Stimulated activated CD4-positive, alpha-beta T cell treated with anti-CD3 and anti-CD28 coated beads, Interleukin-2, amount 100 ng/mL, for 48 hours (primary cell): ENCODE measurements around the gene MPIG6B.
"Not testable (repeated sequence)": the region's sequence is repeated elsewhere in the genome, so short reads cannot be mapped to it uniquely, and the experiment has no call there.

Source experiments
- DNase-seq, 2 donors: peaks; one replicate each; pipeline ENCODE4 v3.0.0-alpha.2; 2020

Gene MPIG6B

DNA sequence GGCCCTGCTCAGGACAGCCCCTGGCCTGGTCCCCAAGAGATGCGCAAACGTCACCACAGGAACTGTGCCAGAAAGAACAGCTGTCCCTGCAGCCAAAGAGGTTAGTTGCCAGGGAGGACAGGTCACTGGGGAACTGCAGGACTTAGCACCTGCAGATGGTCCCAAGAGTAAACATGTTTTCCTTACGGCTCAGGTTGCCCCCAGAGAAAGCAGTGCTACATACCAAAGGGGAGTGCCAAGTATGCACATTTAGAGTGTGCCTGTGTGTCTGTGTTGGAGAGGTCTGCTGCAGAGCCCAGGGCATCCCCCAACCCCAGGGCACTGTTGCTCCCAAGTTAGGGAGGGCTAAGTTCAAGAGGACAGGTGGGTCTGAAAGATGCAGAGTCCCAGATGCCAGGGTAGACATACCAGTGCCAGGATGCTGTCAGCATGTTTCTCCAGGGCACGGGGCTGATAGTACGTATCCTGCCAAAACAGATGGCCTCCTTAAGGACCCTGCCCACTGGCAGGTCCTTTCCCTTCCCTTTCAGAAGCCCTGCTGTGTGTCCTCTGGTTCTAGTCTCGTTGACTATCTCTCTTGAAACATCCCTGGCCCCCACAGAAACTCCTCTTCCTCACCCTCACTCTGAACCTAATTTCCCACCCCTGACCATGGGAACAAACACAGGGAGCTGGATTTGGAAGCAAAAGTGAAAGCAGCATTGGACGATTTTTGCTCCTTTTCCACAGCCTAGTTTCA is 21.3 kb upstream of the MPIG6B start:
- DNase-seq = no peak

DNA sequence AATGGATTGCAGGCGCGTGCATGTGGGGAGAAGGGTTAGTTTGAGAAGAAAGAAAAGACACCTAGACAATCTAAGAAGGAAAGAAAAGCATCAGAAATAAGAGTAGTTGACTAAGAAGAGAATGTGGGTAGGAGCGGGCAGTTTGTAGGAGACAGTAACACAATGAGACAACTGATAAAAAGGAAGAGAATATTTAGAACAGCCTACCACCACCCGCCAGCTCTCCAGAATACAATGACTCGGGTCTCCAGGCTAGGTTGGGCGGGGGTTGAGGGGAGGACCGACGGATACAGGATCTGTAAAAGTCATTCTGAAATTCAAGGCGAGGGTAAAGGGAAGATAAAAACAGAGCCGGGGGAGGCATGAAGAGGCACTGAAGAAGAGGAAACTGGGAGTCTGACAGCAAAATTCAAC is 20.8 kb upstream of the MPIG6B start:
- peak in 1 of 2 donors; percentile 32 for DNase-seq

DNA sequence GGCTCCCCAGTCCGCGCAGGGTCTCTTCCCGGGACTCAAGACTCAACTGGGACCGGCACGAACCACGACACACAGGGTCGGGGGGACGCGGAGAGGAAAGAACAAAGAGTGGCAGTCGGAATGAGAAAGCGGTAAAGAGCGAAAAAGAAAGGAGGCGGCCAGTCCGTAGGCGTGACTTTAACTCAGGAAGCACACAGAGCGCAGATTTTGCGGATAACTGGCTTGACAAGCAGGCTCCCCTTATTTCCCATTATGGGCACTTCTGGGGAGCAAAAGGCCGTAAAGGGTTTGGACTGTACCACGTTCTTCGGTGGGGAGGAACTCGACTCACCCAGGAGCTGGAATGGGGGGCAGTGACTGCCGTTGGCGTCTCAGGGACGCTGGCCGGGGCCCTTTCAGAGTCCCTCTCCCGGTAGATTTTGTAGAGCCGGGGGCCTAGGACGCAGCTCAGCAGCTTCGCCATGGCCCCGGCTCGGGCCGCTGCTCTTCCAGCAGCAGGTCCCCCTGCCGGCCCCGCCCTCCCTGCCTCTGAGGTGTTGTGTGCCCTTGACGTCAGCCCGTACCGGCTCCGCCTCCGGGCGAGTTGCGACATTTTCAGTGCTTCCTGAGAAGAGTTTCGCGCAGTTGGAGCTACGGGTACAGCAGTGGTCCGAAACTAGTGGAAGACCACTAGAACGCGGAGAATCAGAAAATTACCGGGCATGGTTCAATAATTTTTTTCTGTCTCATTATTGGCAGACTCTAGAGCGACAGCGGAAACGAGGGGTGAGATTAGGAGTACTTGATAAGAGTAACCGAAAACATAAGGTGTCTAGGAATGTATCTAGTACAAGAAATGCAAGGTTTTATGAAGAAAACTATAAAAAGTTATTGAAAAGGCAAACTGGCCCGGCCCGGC is 20.1 kb upstream of the MPIG6B start, which contains the start of gene ABHD16A:
Gene ABHD16A (minus strand): TSS at position 506 of the 898 bp plus-strand sequence. CDS start 43 bp downstream, at position 463.
- peak; percentile 92 to 96 for DNase-seq

DNA sequence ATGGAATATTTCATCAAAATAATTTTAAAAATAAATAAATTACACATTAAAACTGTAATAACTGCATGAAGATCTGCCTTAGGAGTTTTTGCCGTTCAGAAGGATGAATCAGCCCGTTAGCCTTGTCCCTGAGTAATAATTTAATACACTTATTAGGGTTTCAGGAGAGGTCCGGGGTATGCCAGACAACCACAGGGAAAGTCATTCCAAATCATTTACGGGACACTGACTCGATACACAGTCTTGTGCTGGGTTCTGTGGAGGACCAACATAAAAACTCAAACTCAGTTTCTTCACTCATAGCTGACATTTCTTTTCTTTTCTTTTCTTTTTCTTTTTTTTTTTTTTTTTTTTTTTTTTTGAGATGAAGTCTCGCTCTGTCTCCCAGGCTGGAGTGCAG is 17.2 kb upstream of the MPIG6B start:
- DNase-seq = no peak

DNA sequence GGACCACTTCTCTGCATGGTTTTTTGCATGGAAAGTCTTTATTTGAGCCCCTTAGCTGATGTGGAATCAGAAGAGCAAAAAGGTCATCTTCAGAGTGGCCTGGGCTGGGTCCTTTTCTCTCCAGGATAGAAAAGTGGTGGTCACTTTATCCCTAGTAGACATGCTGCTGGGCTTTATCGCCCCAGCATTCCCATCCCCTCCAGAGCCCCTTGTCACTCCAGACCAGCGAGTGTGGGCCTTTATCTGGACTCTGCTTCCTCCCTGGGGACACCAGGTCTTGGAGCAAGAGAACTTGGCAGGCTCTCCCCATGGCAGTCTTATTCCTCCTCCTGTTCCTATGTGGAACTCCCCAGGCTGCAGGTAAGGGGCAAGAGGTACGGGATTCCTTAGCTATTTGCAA is 16.6 kb upstream of the MPIG6B start, which contains the start of gene LY6G6F:
Gene LY6G6F (plus strand): TSS at position 268 of the 400 bp plus-strand sequence. CDS start 41 bp downstream, at position 309.
- DNase-seq = no peak

DNA sequence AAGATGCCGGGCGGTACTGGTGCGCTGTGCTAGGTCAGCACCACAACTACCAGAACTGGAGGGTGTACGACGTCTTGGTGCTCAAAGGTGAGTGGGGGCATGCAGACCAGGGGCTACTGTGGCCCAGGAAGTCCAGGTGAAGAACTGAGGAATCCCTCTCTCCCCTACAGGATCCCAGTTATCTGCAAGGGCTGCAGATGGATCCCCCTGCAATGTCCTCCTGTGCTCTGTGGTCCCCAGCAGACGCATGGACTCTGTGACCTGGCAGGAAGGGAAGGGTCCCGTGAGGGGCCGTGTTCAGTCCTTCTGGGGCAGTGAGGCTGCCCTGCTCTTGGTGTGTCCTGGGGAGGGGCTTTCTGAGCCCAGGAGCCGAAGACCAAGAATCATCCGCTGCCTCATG is 15.5 kb upstream of the MPIG6B start:
- DNase-seq = no peak

DNA sequence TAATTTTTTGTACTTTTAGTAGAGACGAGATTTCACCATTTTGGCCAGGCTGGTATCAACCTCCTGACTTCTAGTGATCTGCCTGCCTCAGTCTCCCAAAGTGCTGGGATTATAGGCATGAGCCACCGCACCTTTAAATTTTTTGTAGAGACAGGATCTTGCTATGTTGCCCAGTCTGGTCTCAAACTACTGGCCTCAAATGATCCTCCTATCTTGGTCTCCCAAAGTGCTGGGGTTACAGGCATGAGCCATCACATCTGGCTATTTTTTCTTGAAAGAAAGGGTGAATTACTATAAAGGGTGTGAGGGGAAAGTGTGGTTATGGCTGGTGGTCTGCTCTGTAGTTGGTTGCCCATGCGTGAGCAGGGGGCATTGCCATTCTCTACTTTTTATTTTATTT is 14.9 kb upstream of the MPIG6B start:
- no peak for DNase-seq

DNA sequence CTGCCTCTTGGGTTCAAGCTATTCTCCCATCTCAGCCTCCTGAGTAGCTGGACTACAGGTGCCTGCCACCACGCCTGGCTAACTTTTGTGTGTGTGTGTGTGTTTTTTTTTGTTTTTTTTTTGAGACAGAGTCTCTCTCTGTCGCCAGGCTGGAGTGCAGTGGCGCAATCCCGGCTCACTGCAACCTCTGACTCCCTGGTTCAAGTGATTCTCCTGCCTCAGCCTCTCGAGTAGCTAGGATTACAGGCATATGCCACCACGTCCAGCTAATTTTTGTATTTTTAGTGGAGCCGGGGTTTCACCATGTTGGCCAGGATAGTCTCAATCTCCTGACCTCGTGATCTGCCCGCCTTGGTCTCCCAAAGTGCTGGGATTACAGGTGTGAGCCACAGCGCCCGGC is 14.0 kb upstream of the MPIG6B start:
- not testable (repeated sequence) for DNase-seq

DNA sequence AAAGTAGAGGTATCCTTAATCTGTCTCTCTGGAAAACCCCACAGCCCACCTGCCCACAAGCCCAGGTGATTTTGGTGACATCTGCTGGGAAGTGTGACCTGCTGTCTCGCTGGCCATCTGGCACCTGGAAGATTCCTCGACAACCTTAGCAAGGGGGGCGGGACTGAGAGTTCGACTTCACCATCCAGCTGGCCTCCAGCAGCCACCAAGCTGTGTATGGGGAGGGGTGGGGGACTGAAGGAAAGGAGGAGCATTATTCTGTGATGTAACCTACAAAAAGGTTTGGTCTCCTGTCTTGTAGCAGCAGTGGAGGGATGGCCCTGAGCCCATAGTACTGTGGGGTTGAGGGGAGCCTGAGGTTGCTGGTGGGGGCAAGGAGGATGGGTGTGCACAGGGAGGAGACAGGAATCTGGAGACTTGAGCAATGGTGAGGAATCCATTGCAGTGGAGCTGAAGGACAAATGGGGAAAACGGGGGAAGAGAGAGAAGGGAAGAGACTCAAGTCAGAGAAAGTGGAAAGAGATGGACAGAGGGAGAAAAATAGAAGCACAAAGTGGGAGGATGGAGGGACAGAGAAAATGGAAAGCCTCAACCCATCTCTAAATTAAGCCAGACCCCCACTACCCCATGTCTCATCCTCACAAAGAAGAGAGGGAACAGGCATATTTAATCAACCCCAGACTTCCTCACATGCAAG is 12.5 kb upstream of the MPIG6B start:
- DNase-seq = no peak

DNA sequence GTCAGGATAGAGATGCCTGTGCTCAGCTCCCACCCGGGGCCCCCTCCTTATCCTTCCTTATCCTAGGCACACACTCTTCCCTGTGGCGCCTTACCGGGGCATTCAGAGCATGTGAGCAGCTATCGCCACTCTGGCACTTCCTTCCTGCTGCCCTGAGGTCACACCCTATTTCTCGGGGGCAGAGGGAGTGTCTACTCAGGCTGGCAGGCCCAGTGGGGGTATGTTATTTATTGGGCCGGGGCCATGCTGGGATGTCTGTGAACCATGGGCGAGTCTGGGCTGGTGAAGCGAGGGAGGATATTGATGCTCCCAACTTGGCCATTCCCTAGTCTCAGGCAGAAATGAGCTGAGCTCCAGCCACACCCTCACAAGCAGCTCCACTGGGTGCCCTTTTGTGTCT is 11.9 kb upstream of the MPIG6B start:
- no peak for DNase-seq

DNA sequence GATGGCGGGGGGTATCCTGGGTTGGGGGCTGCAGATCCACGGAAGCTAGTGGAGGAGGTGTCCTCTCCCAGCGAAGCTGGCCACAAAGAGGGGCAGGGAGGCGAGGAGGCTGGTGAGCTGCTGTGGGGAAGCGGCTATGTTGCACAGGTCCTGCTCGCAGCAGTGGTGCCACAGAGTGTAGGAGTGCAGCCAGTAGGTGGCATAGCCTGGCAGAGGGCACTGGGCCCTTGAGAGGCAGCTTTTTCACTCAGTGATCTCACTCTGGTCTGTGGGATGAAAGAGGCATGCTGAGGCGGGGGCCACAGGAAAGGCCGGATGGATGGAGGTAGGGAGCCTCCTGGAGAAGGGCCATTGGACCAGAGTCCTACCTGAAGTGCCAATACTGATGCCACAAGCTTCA is 10.9 kb upstream of the MPIG6B start:
- DNase-seq = no peak

DNA sequence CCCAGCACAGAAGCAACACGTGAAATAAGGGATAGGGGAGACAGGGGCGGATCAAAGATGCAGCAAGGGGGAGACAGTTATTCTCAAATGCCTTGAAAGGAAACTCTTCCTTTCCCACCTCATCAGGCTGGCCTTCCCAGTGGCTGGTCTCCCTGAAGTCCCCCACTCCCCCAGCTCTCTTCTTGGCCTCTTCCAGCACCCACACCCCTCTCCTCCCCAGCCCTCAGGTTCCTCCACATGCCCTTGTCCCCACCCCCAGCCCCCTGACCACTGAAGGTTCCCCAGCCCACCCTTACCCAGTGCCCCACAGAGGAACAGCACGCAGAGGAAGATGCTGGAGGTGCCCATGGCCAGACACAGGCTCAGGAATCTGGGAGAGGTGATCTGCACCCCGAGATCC is 9.7 kb upstream of the MPIG6B start:
- no peak for DNase-seq

DNA sequence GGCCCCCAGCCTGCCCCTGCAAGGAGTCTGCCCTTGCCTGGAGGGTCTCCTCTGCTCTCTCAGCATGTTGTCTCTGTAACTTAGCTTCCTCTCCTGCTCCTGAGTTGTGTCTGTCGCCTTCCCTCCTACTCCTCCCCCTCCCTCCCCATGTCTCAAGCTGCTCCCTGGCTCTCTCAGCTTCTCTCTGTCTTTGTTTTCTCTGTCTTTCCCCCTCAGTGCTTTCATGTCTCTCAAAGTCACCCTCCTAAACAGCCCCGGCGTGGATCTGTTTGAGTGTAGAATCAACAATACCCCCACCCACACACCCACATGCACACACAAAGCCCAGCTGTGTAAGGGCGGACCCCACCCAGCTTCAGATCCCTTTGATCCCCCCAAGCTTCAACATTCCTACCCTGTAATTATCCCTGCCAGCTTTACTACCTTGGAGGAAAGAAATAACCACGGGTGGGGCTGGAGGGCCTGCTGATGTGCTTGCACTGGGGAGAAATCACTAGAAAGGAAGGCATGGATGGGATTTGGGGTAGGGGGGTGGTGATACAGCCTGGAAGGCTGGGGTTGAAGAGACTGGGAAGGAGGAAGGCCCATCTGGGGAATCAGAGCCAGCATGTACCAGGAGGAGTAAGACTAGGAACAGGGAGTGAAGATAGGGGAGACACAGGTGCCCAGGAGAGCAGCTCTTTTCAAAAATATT is 9.0 kb upstream of the MPIG6B start:
- DNase-seq = no peak

DNA sequence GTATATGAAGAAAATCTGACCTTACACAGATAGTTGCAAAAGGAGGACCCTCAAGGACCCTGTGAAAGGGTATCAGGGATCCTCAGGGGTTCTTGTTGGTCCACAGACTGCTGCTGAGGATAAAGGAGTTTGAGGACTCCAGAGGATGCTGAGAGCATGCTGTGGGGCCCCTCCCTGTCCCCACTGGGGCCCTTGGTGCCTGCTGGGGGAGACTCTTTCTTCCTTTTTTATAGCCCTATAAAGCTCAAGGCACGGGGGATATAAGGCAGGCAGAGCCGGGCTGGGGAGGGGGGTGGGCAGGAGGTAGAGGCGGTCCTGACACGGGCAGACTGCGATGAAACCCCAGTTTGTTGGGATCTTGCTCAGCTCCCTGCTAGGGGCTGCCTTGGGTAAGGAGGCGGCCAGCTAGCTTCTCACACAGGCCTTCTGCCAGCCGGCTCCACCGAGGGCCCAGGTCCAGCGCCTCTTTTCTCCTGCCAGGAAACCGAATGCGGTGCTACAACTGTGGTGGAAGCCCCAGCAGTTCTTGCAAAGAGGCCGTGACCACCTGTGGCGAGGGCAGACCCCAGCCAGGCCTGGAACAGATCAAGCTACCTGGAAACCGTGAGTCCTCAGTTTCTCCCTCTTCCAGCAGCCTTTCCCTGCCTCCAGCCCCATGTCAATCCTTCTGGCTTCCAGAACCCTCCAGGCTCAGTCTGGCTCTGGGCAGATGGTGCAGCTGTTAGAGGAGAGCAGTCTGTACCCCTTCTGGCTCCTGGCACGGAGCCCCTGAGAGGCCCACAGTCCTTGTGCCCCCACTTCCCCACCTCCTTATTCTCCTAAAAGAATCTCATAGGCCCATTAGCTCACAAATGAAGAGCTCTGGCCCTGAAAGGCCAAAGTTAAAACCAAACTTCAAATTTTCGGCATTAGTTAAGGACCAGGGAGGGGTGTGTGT is 7.9 kb upstream of the MPIG6B start, which contains the start of gene LY6G6D:
Gene LY6G6D (plus strand): TSS at position 327 of the 937 bp plus-strand sequence. CDS start 8 bp downstream, at position 335.
- no peak for DNase-seq

DNA sequence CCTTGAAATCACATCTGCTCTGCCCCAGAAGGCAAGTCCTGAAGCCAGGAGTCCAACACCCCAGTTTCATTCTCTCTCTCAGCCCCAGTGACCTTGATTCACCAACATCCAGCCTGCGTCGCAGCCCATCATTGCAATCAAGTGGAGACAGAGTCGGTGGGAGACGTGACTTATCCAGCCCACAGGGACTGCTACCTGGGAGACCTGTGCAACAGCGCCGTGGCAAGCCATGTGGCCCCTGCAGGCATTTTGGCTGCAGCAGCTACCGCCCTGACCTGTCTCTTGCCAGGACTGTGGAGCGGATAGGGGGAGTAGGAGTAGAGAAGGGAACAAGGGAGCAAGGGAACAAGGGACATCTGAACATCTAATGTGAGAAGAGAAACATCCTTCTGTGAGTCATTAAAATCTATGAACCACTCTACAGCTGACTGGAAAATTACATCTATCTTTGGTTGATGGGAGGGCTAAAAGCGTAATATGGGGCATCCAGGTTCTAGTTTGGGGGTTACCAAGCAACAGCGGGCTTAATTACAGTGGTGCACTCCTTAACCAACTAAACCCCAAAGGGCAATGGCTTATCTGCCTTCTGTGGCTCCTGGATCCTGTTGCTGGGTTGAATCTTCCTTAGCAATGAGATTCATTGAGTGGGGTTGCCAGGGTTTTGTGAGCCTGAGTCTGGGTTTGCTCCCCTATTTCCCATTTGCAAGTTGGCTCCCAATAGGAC is 5.5 kb upstream of the MPIG6B start:
- no peak for DNase-seq

DNA sequence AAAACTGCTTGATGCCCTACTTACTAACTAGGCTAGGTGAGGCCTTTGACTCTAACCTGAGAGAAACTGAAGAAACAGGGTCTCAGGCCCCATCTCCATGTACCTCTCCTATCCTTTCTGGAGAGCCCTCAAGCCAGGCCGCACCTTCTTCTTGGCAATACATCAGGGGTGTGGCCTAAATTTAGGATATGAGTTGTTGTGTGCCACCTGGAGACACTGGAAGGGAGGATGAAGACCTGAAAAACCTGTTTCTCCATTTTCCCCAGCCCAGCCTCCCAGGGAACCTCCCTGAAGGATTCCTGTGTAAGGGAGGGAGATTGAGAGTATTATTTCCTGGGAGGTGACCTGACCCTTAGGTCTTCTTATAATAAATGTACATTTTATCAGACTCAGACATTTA is 4.9 kb upstream of the MPIG6B start:
- no peak for DNase-seq

DNA sequence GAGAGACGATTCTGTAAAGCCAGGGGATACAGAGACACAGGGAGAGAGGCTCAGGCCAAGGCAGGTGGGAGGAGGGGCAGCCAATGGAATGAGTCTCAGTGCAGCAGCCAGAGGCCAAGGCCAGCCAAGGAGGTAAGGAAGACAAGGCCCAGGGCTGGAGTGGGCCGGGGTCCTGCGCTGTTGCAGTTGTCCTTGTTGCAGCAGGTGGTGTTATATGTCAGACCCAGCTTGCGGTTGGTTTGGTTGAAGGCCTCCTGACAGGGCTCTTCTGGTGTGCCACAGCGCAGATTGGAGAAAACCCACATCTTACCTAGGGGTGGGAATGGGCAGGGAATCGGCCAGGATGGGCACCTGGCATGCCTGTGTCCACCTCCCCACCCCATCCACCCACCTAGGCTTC is 4.2 kb upstream of the MPIG6B start:
- no peak for DNase-seq

DNA sequence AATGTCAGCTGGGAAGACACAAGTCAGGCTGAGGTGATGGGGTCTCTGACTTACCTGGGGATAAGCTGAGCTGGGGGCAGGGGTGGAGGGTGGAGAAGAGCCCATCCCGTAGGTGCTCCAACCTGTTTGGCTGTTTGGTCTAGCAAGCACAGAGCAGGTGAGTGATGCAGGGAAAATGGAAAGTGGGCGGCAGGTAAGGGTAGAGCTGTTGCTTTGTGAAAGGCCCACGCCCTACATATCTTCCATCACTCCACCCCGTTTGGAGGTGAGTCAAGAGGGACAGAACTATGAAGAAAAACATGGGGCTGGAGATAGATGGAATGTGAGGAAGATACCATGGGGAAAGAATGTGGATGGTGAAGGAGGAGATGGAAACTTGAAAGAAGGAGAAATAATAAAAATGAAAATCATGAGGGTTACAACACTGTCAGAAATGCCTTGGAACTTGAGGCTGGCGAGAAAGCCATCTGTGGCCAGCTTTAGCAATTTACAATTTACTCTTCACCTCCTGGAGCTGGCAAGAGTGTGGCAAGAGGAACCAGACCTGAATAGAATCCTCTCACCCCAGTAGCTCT is 2.9 kb upstream of the MPIG6B start:
- no peak for DNase-seq

DNA sequence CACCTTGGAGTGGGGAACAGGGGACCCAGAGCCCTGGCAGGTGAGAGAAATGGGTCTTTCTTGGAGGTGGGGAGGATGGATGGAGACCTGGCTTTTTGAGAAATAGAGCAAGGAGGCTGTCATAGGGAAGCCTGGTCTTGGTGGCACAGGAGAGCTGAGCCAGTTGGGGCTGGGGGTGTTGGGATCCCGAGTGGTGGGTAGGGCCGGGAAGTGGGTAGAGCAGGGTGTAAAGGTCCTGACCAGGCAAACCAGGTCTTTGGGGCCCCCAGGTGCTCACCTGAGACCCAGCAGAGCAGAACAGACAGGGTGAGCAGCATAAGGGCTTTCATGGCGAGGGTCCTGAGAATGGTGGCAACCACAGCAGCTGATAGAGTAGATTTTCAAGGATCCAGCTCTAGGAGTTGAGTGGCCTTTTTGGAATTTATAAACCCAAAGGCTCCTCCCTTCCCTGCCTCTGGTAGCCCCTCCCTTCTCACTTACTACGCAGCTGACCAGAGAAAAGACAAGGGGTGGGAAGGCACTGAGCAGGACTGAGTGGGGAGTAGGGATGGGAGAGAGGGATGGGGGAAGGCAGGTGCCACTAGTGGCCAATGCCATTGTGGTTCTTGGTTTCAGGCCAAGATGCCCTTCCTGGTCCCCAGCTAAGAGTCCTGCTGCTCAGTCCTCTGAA is 1.7 kb upstream of the MPIG6B start, which contains the start of gene LY6G6C:
Gene LY6G6C (minus strand): TSS at position 396 of the 670 bp plus-strand sequence. CDS start 67 bp downstream, at position 329.
- DNase-seq = no peak

DNA sequence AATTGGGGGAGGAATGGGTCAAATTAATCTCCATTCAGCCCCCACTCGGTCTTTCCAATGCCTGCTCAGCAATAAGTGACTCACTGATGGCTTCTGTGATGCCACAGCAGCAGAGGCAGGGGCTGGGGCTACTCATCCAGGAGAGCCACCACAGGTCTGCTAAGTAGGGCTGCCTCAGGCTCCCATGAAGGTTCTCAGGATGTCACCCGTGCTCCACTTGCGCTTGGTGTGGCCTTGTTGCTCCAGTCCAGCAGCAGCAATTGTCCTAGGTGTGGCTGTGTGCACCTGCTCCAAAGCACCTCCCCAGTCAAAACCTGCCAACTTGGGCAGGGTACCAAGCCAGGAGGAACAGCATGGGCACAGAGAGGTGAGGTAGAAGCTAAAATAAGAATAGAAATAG is 1.0 kb upstream of the MPIG6B start:
- no peak for DNase-seq
